Cerebellar nuclear complex (tissue), 1 donor: ENCODE measurements around the gene LRRC73.
"Not testable (repeated sequence)": the region's sequence is repeated elsewhere in the genome, so short reads cannot be mapped to it uniquely, and the experiment has no call there.

Experiments used
- DNase-seq, 2 experiments: peaks; one replicate each; lab custom pipeline; 2025; lab: John Stamatoyannopoulos, UW

LRRC73 gene

DNA sequence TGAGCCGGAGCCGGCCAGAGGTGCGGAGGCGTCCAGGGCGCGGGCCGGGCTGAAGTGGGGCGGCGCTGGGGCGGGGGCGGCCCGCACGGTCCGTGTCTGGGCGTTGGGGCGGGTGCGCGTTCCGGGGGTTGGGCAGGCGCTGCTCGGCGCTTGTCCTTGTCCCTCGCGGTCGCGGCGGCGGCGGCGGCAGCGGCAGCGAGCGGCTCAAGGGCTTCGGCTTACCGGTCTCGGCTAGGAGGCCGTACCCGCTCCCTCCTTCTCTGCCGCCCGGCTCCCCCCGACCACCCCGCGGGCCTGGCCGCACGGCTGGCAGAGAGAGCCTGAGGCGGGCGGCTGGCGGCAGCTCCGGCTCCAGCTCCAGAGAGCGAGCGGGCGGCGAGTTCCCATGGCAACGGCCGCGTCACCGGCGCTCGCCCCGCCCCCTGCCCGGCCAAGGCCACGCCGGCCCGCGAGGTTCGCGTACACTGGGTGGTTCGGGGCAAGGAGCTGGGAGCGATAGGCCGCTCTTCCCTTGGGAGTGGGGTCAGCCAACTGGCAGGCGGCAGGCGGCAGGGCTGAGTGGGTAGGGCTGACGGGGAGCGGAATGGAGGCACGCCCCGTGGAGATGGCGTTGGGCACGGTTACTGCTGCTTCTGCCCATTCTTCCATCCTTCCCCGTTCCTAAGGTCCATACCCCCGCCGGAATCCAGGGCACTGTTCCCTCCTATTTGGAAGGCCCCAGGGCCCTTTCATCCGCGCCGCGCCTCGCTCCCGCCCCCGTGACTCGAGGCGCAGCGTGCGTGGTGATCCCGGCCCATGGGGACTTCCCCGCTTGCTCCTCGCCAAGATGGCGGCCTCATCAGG, at the start of gene LRRC73:
LRRC73 (minus strand) TSS at position 363 of the 843 bp plus-strand sequence. CDS start 561 bp downstream, outside the sequence.
- no peak for DNase-seq

DNA sequence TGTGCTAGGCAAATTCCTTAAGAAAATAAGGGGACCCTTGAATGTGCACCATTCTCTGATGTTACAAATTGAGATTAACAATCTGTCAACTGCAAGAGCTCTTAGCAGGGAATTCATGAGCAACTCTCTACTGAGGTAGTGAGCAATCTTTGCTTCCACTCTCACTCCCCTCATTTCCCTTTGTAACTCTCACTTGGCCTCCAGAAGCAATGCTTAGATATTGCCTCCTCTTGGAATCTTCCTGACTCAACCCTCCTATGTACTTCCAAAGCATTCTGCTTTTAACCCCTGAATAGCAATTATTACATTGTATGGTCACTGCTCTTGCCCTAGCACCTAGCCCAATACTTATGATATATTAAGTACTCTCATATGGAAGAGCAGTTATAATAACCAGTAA, 49.2 kb upstream of the LRRC73 start:
- DNase-seq, result no peak

DNA sequence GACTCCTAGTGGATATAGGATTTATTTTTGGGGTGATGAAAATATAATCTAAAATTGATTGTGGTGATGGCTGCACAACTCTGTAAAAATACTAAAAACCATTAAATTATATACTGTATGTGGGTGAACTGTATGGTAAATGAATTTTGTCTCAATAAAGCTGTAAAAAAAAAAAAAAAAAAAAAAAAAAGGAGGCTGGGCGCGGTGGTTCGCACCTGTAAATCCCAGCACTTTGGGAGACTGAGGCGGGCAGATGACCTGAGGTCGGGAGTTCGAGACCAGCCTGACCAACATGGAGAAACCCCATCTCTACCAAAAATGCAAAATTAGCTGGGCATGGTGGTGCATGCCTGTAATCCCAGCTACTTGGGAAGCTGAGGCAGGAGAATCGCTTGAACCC, 47.5 kb upstream of the LRRC73 start:
- not testable (repeated sequence) for DNase-seq

DNA sequence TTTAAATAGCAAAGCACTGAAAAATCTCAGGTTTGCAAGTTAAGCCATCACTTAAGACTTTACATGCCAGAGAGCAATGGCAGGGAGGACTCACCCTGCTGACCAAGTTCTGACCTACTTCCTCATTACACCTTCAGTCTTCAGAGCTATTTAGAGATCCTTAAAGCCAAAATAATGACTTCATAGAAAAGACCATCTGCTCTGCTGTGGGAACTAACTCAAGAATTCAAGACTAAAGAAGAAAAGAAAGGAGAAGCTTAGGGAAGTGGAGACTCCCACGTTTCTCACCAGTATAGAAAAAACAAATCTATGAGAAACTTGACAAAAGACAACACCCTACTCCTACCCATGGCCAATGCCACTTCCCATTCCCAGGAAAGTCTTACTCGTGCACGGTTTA, 37.1 kb upstream of the LRRC73 start:
- no peak for DNase-seq

DNA sequence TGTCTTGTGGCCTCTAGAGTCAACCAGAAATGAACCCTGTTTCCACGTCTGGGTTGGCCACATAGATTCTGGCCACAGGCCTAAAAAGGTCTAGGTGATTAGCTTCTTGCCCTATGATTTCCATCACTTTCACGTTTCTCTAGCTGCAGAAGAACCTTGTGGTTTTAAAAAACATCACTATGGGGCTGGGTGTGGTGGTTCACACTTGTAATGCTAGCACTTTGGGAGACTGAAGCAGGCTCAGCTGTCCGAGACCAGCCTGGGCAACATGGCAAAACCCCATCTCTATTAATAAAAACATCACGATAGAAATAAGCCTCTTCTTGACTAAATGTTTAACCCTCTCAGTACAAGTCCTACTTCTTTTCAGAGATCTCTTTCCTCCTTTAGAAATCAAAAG, 34.3 kb upstream of the LRRC73 start:
- no peak for DNase-seq

- DNase-seq, result no peak
Observed at GRCh38 chr6:43541774-43542471, 31.8 kb upstream of the LRRC73 start.

DNA sequence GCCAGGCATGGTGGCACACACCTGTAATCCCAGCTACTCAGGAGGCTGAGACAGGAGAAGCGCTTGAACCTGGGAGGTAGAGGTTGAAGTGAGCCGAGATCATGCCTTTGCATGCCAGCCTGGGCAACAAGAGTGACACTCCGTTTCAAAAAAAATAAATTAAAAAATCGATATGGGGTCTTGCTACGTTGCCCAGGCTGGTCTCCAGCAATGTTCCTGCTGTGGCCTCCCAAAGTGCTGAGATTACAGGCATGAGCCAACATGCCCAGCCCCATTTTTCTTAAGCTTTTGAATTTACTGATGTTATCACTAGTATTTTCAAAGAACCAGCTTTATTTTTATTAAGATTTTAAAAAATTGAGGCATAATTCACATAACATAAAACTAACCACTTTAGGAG, 30.4 kb upstream of the LRRC73 start:
- DNase-seq, result no peak

DNA sequence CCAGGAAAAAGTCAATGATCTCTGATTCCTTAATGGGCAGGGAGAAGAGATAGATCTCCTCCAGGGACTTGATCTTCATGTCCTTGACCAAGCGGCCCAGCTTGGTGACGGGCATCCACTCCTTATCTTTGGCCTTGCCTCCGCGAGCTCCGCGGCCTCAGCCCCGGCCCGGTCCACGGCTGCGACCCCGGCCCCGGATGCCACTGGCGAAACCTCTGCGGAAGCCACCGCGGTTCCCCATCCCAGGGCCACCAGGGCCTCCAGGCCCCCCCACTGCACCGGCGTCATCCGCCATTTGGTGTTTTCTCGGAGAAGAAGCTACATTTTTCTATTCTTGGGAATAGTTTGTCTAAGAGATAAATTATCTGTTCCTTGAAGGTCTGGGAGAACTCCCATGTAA, 29.3 kb upstream of the LRRC73 start:
- not testable (repeated sequence) for DNase-seq

- not testable (repeated sequence) for DNase-seq
Observed at GRCh38 chr6:43538986-43539385, 28.8 kb upstream of the LRRC73 start.

- no peak for DNase-seq
Observed at GRCh38 chr6:43532201-43532600, 22.1 kb upstream of the LRRC73 start.

- DNase-seq, result no peak
Observed at GRCh38 chr6:43524483-43524961, 14.4 kb upstream of the LRRC73 start.

DNA sequence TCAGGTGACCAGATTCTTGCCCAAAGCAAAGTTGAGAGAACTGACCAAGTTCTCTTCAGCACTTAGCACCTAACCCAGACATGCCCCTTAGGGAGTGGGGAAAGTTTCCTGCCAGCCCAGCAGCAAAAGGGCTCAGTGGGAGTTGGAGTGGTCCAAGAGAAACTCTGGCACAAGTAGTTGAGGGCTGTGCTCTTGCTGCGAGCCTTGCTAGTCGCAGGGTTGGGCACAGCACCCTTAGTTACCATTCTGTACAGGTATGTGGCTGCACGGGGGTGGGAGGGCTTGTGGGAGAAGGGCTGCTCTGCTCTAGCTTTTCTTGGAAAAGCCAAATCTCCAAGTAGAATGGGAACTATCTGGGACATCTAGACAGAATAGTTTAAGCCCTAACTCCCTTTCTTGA, 13.1 kb upstream of the LRRC73 start:
- DNase-seq, result no peak

DNA sequence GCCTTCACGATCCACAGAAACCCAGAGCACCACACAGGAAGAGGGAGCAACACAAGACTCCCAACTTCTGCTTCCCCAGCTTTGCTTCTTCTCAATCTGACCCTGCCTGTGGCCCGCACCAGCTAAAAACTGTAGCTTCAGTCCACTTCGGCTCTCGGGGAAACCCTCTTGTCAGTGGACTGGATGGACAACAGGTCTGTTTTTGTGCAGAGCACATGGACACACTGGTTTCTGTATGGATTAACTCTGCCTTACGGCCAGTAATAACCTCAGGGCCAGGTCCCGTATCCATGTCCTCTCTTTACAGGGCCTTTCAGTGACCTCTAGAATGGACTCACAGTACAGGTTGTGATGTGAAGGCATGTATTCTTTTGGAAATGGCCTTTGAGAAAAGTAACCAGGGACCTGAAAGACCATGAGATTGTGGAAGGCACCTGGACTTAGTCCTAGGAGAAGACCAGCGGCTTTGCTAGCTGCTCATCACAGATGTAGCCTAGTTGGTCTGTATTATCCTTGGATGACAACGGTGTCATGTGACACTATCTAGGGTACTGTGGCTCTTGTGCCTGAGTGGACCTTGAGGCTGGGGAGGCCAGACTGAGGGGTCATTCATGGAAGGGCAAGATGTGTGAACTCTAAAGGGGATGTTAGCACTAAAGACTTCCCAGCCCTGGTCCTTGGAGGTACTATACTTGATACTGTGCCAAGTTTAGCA, 12.6 kb upstream of the LRRC73 start:
- DNase-seq, result no peak

DNA sequence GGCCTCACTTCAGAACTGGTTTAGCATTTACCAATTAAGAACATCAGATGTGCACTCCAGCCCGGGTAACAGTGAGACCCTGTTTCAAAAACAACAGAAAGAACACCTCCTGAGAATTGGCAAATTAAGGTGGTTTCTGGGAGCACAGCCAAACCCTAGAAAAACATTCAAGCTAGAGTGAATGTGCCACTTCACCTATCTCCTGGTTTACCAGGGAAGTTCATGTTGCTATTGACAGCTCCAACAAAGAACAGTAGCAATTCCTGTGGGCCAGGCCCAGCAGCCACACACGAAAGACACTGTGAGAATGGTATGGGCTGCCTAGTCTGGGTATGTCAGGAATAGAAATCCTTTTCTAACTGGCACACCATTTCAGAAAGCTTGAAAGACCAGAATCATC, 11.7 kb upstream of the LRRC73 start:
- no peak for DNase-seq

DNA sequence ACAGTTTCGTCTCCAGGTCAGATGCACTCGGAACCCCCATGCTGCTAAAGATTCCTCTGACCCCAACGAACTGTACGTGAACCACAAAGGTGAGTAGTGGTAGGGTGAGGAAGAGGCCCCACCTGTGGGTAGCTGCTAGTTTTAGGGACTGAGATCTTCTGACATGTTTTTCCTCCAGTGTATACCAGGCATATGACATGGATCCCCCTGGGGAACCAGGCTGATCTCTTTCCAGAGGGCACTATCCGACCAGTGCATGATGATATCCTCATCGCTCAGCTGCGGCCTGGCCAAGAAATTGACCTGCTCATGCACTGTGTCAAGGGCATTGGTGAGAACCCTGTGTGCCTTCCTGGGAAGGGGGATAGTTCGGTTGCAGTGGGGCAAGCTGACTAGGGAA, 10.0 kb upstream of the LRRC73 start:
- no peak for DNase-seq

DNA sequence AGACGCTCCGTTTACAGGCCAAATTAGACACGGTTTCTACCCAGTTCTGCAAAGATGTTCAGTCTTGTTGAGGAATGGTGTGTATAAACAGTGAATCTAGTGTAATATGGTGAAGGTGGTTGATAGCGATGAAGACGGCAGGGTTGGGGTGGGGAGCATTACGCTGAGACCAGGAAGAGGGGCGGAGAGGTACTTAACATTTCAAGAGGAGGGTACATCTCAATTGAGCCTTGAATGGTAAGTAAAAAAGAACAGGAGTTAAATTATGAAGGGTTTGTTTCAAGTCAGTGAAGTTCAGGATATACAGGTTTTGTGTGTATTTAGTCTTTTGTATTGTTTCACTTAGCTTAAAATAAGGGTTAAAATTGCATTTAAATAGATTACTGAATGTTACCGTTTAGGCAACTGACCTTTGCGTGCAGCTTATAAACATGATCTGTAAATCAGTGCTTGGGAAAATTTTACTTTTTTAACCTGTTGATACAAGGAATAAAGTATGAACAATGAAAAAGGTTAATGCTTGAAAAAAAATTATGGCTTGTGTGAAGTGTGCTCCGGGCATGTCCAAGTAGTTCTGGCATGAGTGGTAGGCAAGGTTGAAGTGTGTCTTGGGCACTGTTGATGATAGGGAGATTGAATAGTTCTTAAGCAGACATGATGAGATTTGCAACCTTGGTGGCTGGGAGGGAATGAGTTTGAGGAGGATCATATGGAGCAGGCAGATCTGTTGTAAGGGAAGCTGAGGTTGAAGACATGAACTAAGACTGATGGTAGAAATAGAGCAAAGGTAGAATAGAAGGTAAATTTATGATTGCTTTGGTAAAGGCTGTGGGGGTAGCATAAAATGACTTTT, 7.6 kb upstream of the LRRC73 start:
- no peak for DNase-seq

DNA sequence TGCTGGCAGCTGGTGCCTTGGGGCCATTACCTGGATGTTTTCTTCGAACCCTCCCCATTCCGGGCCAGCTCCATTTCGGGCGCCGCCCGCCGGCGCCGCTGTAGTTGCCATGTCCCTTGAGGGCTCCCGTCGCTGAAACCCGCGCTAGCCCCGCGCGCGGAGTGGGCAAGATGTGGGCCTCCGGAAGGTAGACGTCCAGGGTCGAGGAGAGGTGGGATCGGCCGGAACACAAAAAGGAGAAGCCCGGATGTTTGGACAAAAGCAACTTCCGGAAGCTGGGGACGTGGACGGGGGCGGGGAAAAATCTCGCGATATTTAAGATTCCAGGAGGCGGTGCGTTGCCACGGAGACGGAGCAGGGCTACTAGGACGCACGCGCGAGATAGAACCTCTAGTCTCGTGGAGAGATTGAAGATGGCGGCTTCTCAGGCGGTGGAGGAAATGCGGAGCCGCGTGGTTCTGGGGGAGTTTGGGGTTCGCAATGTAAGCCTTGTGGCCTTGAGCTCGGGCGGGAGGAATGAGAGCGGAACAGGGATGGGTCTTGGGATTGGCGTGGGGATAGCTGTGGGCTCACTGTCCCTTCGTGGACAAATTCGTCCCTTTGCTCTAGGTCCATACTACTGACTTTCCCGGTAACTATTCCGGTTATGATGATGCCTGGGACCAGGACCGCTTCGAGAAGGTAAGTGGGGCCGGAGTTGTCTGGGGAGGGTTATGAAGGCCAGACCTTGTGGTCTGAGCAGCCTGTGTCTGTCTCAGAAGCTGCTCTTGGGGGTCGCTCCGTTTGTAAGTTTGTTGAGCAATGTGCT, 6.8 kb upstream of the LRRC73 start, which contains the start of the genes POLR1C and YIPF3:
POLR1C (plus strand) TSS at position 393 of the 808 bp plus-strand sequence; CDS start at position 414, 21 bp downstream.
YIPF3 (minus strand) TSS at position 230 of the 808 bp plus-strand sequence; CDS start at position 111, 119 bp downstream.
- DNase-seq, result peak; percentile 75 to 92

- DNase-seq, result no peak
Observed at GRCh38 chr6:43516367-43516696, 6.2 kb upstream of the LRRC73 start.

DNA sequence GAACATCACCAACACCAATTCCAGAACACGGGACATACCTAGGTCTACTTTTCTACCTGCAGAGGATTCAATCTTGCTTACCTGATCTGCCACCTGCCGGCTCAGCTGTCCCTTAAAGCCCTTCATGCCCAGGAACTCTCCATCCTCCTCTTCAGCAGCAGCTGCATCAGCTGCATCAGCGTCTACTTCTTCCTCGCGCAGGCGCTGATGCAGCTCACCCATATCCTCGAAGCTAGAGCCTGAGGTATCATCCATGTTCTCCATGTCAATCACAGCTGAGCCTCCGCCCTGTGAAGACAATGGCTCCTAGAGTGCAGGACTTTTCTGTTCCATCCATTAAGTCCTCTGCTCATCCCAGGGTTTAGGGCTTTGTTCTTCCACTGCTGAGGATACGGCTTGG, 5.7 kb upstream of the LRRC73 start:
- no peak for DNase-seq

GRCh38 chr6:43511824-43512415, 1.8 kb upstream of the LRRC73 start:
- DNase-seq, result no peak
